Measurements from ENCODE around the gene MAGED1.

DNA sequence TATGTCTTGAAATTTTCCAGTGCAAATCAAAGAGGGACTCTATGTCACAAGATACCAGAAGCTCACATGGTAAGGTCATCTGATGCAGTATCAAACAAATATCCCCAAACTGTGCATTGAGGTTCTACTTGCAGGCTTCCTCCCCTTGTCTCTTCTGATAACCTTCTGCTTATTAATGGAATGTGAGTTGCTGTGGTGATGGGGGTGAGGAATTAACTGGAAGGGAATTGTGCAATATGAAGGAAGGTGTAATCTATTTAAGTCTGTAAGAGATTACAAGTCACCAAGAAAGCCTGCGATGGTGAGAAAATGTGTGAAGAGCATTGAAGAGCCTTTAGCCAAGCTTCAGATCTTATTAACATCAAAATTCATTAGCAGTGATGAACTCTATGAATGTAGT, 15.4 kb upstream of the MAGED1 start:
- TF ChIP-seq, protein P1, sequence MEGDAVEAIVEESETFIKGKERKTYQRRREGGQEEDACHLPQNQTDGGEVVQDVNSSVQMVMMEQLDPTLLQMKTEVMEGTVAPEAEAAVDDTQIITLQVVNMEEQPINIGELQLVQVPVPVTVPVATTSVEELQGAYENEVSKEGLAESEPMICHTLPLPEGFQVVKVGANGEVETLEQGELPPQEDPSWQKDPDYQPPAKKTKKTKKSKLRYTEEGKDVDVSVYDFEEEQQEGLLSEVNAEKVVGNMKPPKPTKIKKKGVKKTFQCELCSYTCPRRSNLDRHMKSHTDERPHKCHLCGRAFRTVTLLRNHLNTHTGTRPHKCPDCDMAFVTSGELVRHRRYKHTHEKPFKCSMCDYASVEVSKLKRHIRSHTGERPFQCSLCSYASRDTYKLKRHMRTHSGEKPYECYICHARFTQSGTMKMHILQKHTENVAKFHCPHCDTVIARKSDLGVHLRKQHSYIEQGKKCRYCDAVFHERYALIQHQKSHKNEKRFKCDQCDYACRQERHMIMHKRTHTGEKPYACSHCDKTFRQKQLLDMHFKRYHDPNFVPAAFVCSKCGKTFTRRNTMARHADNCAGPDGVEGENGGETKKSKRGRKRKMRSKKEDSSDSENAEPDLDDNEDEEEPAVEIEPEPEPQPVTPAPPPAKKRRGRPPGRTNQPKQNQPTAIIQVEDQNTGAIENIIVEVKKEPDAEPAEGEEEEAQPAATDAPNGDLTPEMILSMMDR (IDR thresholded peaks at IDR 0.05), result no peak
- no peak for TF ChIP-seq POLR2A (IDR thresholded peaks at IDR 0.05)

All from ovary (tissue), 3 donors.